ENCODE data around the gene CLDN16.

Gene CLDN16

GRCh38 chr3:190388703-190389102 is 740 bp downstream of the CLDN16 start:
- H3K4me2 ChIP-seq (ENCODE audit: insufficient read depth, low read length) = no peak overlapping the region
- H3K9ac ChIP-seq (ENCODE audit: low read depth, low read length) = no peak overlapping the region
- no peak overlapping the region for H2AFZ ChIP-seq (ENCODE audit: low read depth, low read length)
- no peak overlapping the region for H3K27ac ChIP-seq (ENCODE audit: low read length)
- no peaks in the 10 kb centered on the region for H3K36me3 ChIP-seq (ENCODE audit: insufficient read depth, low read length)
- no peak overlapping the region for H3K4me3 ChIP-seq (ENCODE audit: low read depth in 1 of 2, low read length in 2 of 2)
- H4K20me1 ChIP-seq (ENCODE audit: insufficient read depth, low read length) = no peaks in the 10 kb centered on the region
- no peak for ATAC-seq (ENCODE audit: insufficient read depth, low read depth)
- DNase-seq = no peak
- H3K27me3 ChIP-seq (ENCODE audit: insufficient read depth, low read length, poor library complexity) = peaks cover 5% of the 10 kb centered on the region
- no peaks in the 10 kb centered on the region for H3K9me3 ChIP-seq (ENCODE audit: insufficient read depth, low read length, severe bottlenecking)
- H3K79me2 ChIP-seq (ENCODE audit: insufficient read depth, low read length) = no peaks in the 10 kb centered on the region
- H3K4me1 ChIP-seq (ENCODE audit: insufficient read depth, low read length) = no peaks in the 10 kb centered on the region
- TF ChIP-seq EZH2 (IDR thresholded peaks at IDR 0.05; ENCODE audit: borderline replicate concordance, low read depth, low read length, severe bottlenecking) (no peak), CTCF (IDR thresholded peaks at IDR 0.05; ENCODE audit: borderline replicate concordance, extremely low read depth, low read length, poor library complexity, severe bottlenecking) (no peak)

GRCh38 chr3:190396001-190396400 is 8.0 kb downstream of the CLDN16 start:
- Histone ChIP-seq H3K4me2 (ENCODE audit: insufficient read depth, low read length) (no peak overlapping the region), H2AFZ (ENCODE audit: low read depth, low read length) (no peak overlapping the region), H3K27me3 (ENCODE audit: insufficient read depth, low read length, poor library complexity) (no peaks in the 10 kb centered on the region), H3K79me2 (ENCODE audit: insufficient read depth, low read length) (no peaks in the 10 kb centered on the region), H3K4me1 (ENCODE audit: insufficient read depth, low read length) (no peaks in the 10 kb centered on the region), H3K4me3 (ENCODE audit: low read depth in 1 of 2, low read length in 2 of 2) (no peak overlapping the region), H3K27ac (ENCODE audit: low read length) (no peak overlapping the region), H3K36me3 (ENCODE audit: insufficient read depth, low read length) (no peaks in the 10 kb centered on the region), H4K20me1 (ENCODE audit: insufficient read depth, low read length) (no peaks in the 10 kb centered on the region), H3K9me3 (ENCODE audit: insufficient read depth, low read length, severe bottlenecking) (no peaks in the 10 kb centered on the region), H3K9ac (ENCODE audit: low read depth, low read length) (no peak overlapping the region)
- no peak for ATAC-seq (ENCODE audit: insufficient read depth, low read depth)
- DNase-seq = no peak
- no peak for TF ChIP-seq CTCF (IDR thresholded peaks at IDR 0.05; ENCODE audit: borderline replicate concordance, extremely low read depth, low read length, poor library complexity, severe bottlenecking)
- TF ChIP-seq EZH2 (IDR thresholded peaks at IDR 0.05; ENCODE audit: borderline replicate concordance, low read depth, low read length, severe bottlenecking) = no peak

- H2AFZ ChIP-seq (ENCODE audit: low read depth, low read length) = no peak overlapping the region
- no peaks in the 10 kb centered on the region for H4K20me1 ChIP-seq (ENCODE audit: insufficient read depth, low read length)
- ATAC-seq (ENCODE audit: insufficient read depth, low read depth) = no peak
- H3K27ac ChIP-seq (ENCODE audit: low read length) = no peak overlapping the region
- no peak for DNase-seq
- H3K79me2 ChIP-seq (ENCODE audit: insufficient read depth, low read length) = no peaks in the 10 kb centered on the region
- H3K4me2 ChIP-seq (ENCODE audit: insufficient read depth, low read length) = no peak overlapping the region
- H3K9me3 ChIP-seq (ENCODE audit: insufficient read depth, low read length, severe bottlenecking) = no peaks in the 10 kb centered on the region
- no peak for TF ChIP-seq CTCF (IDR thresholded peaks at IDR 0.05; ENCODE audit: borderline replicate concordance, extremely low read depth, low read length, poor library complexity, severe bottlenecking)
- TF ChIP-seq EZH2 (IDR thresholded peaks at IDR 0.05; ENCODE audit: borderline replicate concordance, low read depth, low read length, severe bottlenecking) = no peak
- H3K4me3 ChIP-seq (ENCODE audit: low read depth in 1 of 2, low read length in 2 of 2) = no peak overlapping the region
- no peaks in the 10 kb centered on the region for H3K4me1 ChIP-seq (ENCODE audit: insufficient read depth, low read length)
- no peaks in the 10 kb centered on the region for H3K27me3 ChIP-seq (ENCODE audit: insufficient read depth, low read length, poor library complexity)
- H3K36me3 ChIP-seq (ENCODE audit: insufficient read depth, low read length) = no peaks in the 10 kb centered on the region
- H3K9ac ChIP-seq (ENCODE audit: low read depth, low read length) = no peak overlapping the region
These were observed 9.9 kb downstream of the CLDN16 start for GRCh38 chr3:190397889-190398288.

GRCh38 chr3:190399677-190400076 is 11.7 kb downstream of the CLDN16 start:
- no peaks in the 10 kb centered on the region for H3K79me2 ChIP-seq (ENCODE audit: insufficient read depth, low read length)
- H3K27ac ChIP-seq (ENCODE audit: low read length) = no peak overlapping the region
- H2AFZ ChIP-seq (ENCODE audit: low read depth, low read length) = no peak overlapping the region
- no peaks in the 10 kb centered on the region for H3K36me3 ChIP-seq (ENCODE audit: insufficient read depth, low read length)
- no peaks in the 10 kb centered on the region for H4K20me1 ChIP-seq (ENCODE audit: insufficient read depth, low read length)
- H3K9me3 ChIP-seq (ENCODE audit: insufficient read depth, low read length, severe bottlenecking) = no peaks in the 10 kb centered on the region
- H3K9ac ChIP-seq (ENCODE audit: low read depth, low read length) = no peak overlapping the region
- TF ChIP-seq EZH2 (IDR thresholded peaks at IDR 0.05; ENCODE audit: borderline replicate concordance, low read depth, low read length, severe bottlenecking) (no peak), CTCF (IDR thresholded peaks at IDR 0.05; ENCODE audit: borderline replicate concordance, extremely low read depth, low read length, poor library complexity, severe bottlenecking) (no peak)
- no peak overlapping the region for H3K4me3 ChIP-seq (ENCODE audit: low read depth in 1 of 2, low read length in 2 of 2)
- no peak for ATAC-seq (ENCODE audit: insufficient read depth, low read depth)
- no peak overlapping the region for H3K4me2 ChIP-seq (ENCODE audit: insufficient read depth, low read length)
- H3K4me1 ChIP-seq (ENCODE audit: insufficient read depth, low read length) = no peaks in the 10 kb centered on the region
- DNase-seq = no peak
- H3K27me3 ChIP-seq (ENCODE audit: insufficient read depth, low read length, poor library complexity) = no peaks in the 10 kb centered on the region

All from DND-41 (cell line).